Endometrial microvascular endothelial cells (primary cell): ENCODE measurements around the gene SCD5. TPM values are rescaled to one million over a fixed set of nuclear protein-coding genes. Genes with fewer than 3 reads are reported as not detected.

Experiments used
- in situ Hi-C: cut with HindIII; loops from 2 replicates; pipeline ENCODE4 v1.10.0; 2017; ENCODE audit warnings: low sequenced_read_pairs, low pct_unique_long_range_greater_than_20kb; ENCODE audit errors: inconsistent ontology term
- total RNA-seq: library from RNA; depleted of rRNA; stranded (reverse); fragments of >200 nt; gene quantifications from one replicate; pipeline ENCODE4 v1.2.3, GENCODE V29; 2015; ENCODE audit errors: inconsistent ontology term

SCD5 gene
- total RNA-seq, 1 donor from 2014 or later = 30.7 TPM

GRCh38 chr4:82799006-82799881 lies 648 bp upstream of the SCD5 start:
- in situ Hi-C loops = no loop called here

GRCh38 chr4:82797405-82798111 lies 1.0 kb downstream of the SCD5 start:
- in situ Hi-C loops = no loop called here

GRCh38 chr4:82797040-82797404 lies 1.6 kb downstream of the SCD5 start:
- in situ Hi-C loops = no loop called here

GRCh38 chr4:82792912-82793649 lies 5.5 kb downstream of the SCD5 start:
- in situ Hi-C loops = no loop called here

GRCh38 chr4:82791179-82791578 lies 7.4 kb downstream of the SCD5 start:
- in situ Hi-C loops = no loop called here

GRCh38 chr4:82790060-82790660 lies 8.4 kb downstream of the SCD5 start:
- in situ Hi-C loops = no loop called here

GRCh38 chr4:82789025-82789776 lies 9.4 kb downstream of the SCD5 start:
- in situ Hi-C loops = no loop called here

GRCh38 chr4:82787342-82787741 lies 11.3 kb downstream of the SCD5 start:
- in situ Hi-C loops = no loop called here

GRCh38 chr4:82786828-82787227 lies 11.8 kb downstream of the SCD5 start:
- in situ Hi-C loops = no loop called here

- in situ Hi-C loops = no loop called here
Observed at GRCh38 chr4:82785611-82786400, 12.8 kb downstream of the SCD5 start.

GRCh38 chr4:82784681-82785610 lies 13.7 kb downstream of the SCD5 start:
- in situ Hi-C loops = no loop called here

GRCh38 chr4:82782626-82783345 lies 15.8 kb downstream of the SCD5 start:
- in situ Hi-C loops = no loop called here

GRCh38 chr4:82780752-82781231 lies 17.8 kb downstream of the SCD5 start:
- in situ Hi-C loops = no loop called here

GRCh38 chr4:82780170-82780751 lies 18.3 kb downstream of the SCD5 start:
- in situ Hi-C loops = no loop called here

- in situ Hi-C loops = no loop called here
Observed at GRCh38 chr4:82779032-82779431, 19.6 kb downstream of the SCD5 start.
